SK-N-SH (cell line): ENCODE results near the gene EXOC5. TPM values are rescaled to one million over a fixed set of nuclear protein-coding genes. Genes with fewer than 3 reads are reported as not detected.

Source experiments
- CTCF ChIA-PET: fragments of 300-600, 350-600 bp; formaldehyde crosslinking; extraction: SDS; loops from one replicate; lab custom pipeline; 2021; lab: Yijun Ruan, JAX
- POLR2A ChIA-PET: fragments of 350-600 bp; sonication (Branson Sonifier 250); formaldehyde crosslinking; extraction: SDS; loops from one replicate; lab custom pipeline; 2020; ENCODE audit warnings: antibody characterized with exemption, inconsistent platforms; lab: Yijun Ruan, JAX
- DNase-seq: peaks from one replicate; pipeline ENCODE4 v3.0.0; 2012
- H2AFZ ChIP-seq: fragments of 200-600 bp; sonication (generic); 2 replicates; pipeline ENCODE4 v1.8.1; 2016; ENCODE audit warnings: antibody characterized with exemption, mild to moderate bottlenecking, low read depth
- H3F3A ChIP-seq: fragments of 200-600 bp; sonication (generic); replicated peaks from 2 replicates; pipeline ENCODE3; 2016; ENCODE audit warnings: antibody characterized with exemption, mild to moderate bottlenecking; ENCODE audit not compliant: insufficient read depth
- H3K27ac ChIP-seq, 2 experiments: fragments of 200-500 bp in 1 of 2; fragments of 200-600 bp in 1 of 2; sonication (Bioruptor generic) in 1 of 2; sonication (generic), shearing (Covaris generic) in 1 of 2; 2 replicates each; pipeline versions ENCODE4 v1.5.1 to v1.6.1; 2014 to 2016; ENCODE audit warnings: low read depth in 2 of 2, inconsistent platforms in 1 of 2, low read length in 1 of 2, mild to moderate bottlenecking in 1 of 2, mixed read lengths in 1 of 2
- H3K27me3 ChIP-seq: fragments of 200-600 bp; sonication (generic), shearing (Covaris generic); 2 replicates; pipeline ENCODE4 v1.6.1; 2016; ENCODE audit warnings: mixed run types; ENCODE audit not compliant: insufficient read depth
- H3K36me3 ChIP-seq, 2 experiments: fragments of 200-500 bp in 1 of 2; fragments of 200-600 bp in 1 of 2; sonication (Bioruptor generic) in 1 of 2; sonication (generic) in 1 of 2; replicated peaks in 1 of 2; 2 replicates each; pipeline versions ENCODE3 to v1.5.1; 2014 to 2016; ENCODE audit warnings: low read length in 1 of 2, mild to moderate bottlenecking in 1 of 2; ENCODE audit not compliant: insufficient read depth in 2 of 2, control insufficient read depth in 1 of 2
- H3K4me1 ChIP-seq, 2 experiments: fragments of 200-500 bp in 1 of 2; fragments of 200-600 bp in 1 of 2; sonication (Bioruptor generic) in 1 of 2; sonication (generic), shearing (Covaris generic) in 1 of 2; 2 replicates each; pipeline versions ENCODE4 v1.5.1 to v1.6.1; 2014 to 2016; ENCODE audit warnings: low read depth in 1 of 2, low read length in 1 of 2, mixed run types in 1 of 2; ENCODE audit not compliant: insufficient read depth in 2 of 2, control insufficient read depth in 1 of 2
- H3K4me2 ChIP-seq: fragments of 200-600 bp; sonication (generic), shearing (Covaris generic); 2 replicates; pipeline ENCODE4 v1.6.1; 2017; ENCODE audit warnings: mixed run types
- H3K4me3 ChIP-seq, 2 experiments: fragments of 200-500 bp in 1 of 2; fragments of 200-600 bp in 1 of 2; sonication (Bioruptor generic) in 1 of 2; sonication (generic), shearing (Covaris generic) in 1 of 2; 2 replicates each; pipeline versions ENCODE4 v1.5.1 to v1.8.1; 2014 to 2016; ENCODE audit warnings: low read depth in 2 of 2, inconsistent platforms in 1 of 2, low read length in 1 of 2, mild to moderate bottlenecking in 1 of 2, mixed read lengths in 1 of 2, moderate library complexity in 1 of 2
- H3K79me2 ChIP-seq: fragments of 200-600 bp; sonication (generic); 2 replicates; pipeline ENCODE4 v1.8.1; 2017; ENCODE audit warnings: mild to moderate bottlenecking; ENCODE audit not compliant: insufficient read depth
- H3K9ac ChIP-seq: fragments of 200-600 bp; sonication (generic); 2 replicates; pipeline ENCODE4 v1.6.1; 2017; ENCODE audit warnings: mixed run types
- H3K9me2 ChIP-seq: fragments of 200-600 bp; sonication (generic); 2 replicates; pipeline ENCODE4 v1.6.1; 2017; ENCODE audit warnings: mixed run types
- H3K9me3 ChIP-seq: fragments of 200-600 bp; sonication (generic); 2 replicates; pipeline ENCODE4 v1.6.1; 2017; ENCODE audit warnings: mixed run types, mild to moderate bottlenecking, moderate library complexity
- H4K20me1 ChIP-seq: fragments of 200-600 bp; sonication (generic); 2 replicates; pipeline ENCODE4 v1.6.1; 2017; ENCODE audit warnings: mild to moderate bottlenecking, mixed run types; ENCODE audit not compliant: insufficient read depth
- CHD2 ChIP-seq: fragments of 150-350 bp; IDR thresholded peaks from 2 replicates; pipeline ENCODE4 v1.6.1; 2018; ENCODE audit warnings: low read length; ENCODE audit not compliant: partially characterized antibody
- EP300 ChIP-seq, 2 experiments: IDR thresholded peaks; 2 replicates each; pipeline versions ENCODE4 v1.4.0 to v1.6.1; 2012; ENCODE audit warnings: borderline replicate concordance in 1 of 2, low read depth in 1 of 2, low read length in 1 of 2
- FOSL2 ChIP-seq: IDR thresholded peaks from 2 replicates; pipeline ENCODE4 v1.4.0; 2012; ENCODE audit warnings: low read depth, mild to moderate bottlenecking, moderate library complexity, borderline replicate concordance
- GABPA ChIP-seq: IDR thresholded peaks from 2 replicates; pipeline ENCODE4 v1.4.0; 2012; ENCODE audit warnings: low read depth, mild to moderate bottlenecking
- GATA2 ChIP-seq: sonication (generic); formaldehyde crosslinking; IDR thresholded peaks from 2 replicates; pipeline ENCODE4 v1.5.0; 2020; ENCODE audit warnings: mild to moderate bottlenecking, missing genetic modification reagents
- MAX ChIP-seq: IDR thresholded peaks from 2 replicates; pipeline ENCODE4 v1.4.0; 2012; ENCODE audit warnings: low read depth
- MEF2A ChIP-seq: IDR thresholded peaks from 2 replicates; pipeline ENCODE4 v1.4.0; 2012; ENCODE audit warnings: low read depth, borderline replicate concordance
- MXI1 ChIP-seq: IDR thresholded peaks from 2 replicates; pipeline ENCODE4 v1.6.1; 2012; ENCODE audit warnings: mild to moderate bottlenecking, low read depth, low read length, improper control_type of control experiment
- PBX3 ChIP-seq: IDR thresholded peaks from 2 replicates; pipeline ENCODE4; 2012
- SIN3A ChIP-seq: IDR thresholded peaks from 2 replicates; pipeline ENCODE4 v1.6.1; 2012; ENCODE audit warnings: low read depth, mild to moderate bottlenecking, low read length, moderate library complexity, borderline replicate concordance
- TAF1 ChIP-seq: IDR thresholded peaks from 2 replicates; pipeline ENCODE4 v1.6.1; 2012; ENCODE audit warnings: low read depth, mild to moderate bottlenecking, low read length, moderate library complexity, borderline replicate concordance
- YY1 ChIP-seq: IDR thresholded peaks from 2 replicates; pipeline ENCODE4 v1.4.0; 2012; ENCODE audit warnings: low read depth, mild to moderate bottlenecking
- ZBTB33 ChIP-seq: IDR thresholded peaks from 2 replicates; pipeline ENCODE4 v1.4.0; 2012; ENCODE audit warnings: low read depth, borderline replicate concordance
- WGBS: methylation state at CpG from one replicate; pipeline ENCODE4 v1.1.6; 2017; ENCODE audit warnings: low lambda C conversion rate; 5-methylcytosine and 5-hydroxymethylcytosine counted together
- polyA plus RNA-seq, 3 experiments: library from polyadenylated mRNA; depleted of rRNA; stranded (reverse); fragments of >200 nt; gene quantifications; 2 replicates each; pipeline ENCODE4 v1.2.3, GENCODE V29; 2012

The EXOC5 gene
- polyA plus RNA-seq, 1 of the 3 experiments (the other 2 are of a cell fraction), result 10.5 TPM

GRCh38 chr14:57275023-57275664 is 6.4 kb upstream of the EXOC5 start:
- H3K27ac ChIP-seq, result no peak overlapping the region
- no peak overlapping the region for H3K4me3 ChIP-seq
- peaks cover 59% of the 10 kb centered on the region for H3K79me2 ChIP-seq
- H3K4me2 ChIP-seq, result no peak overlapping the region
- CTCF ChIA-PET, result no interaction called here
- H3K27me3 ChIP-seq, result no peaks in the 10 kb centered on the region
- no peaks in the 10 kb centered on the region for H3K9me3 ChIP-seq
- peaks cover 42 to 45% of the 10 kb centered on the region in 2 experiments for H3K36me3 ChIP-seq
- POLR2A ChIA-PET, result no interaction called here
- no peaks in the 10 kb centered on the region for H3K9me2 ChIP-seq
- peaks cover 16% of the 10 kb centered on the region for H3F3A ChIP-seq
- H4K20me1 ChIP-seq, result no peaks in the 10 kb centered on the region
- DNase-seq, result no peak
- 91% methylated on average over 2 of the region's 2 CpGs for WGBS
- no peak overlapping the region for H2AFZ ChIP-seq
- no peak overlapping the region for H3K9ac ChIP-seq
- TF ChIP-seq CHD2, result no peak
- TF ChIP-seq TAF1, result no peak
- no peak for TF ChIP-seq MXI1
- TF ChIP-seq YY1, result no peak
- TF ChIP-seq PBX3, result no peak
- no peak for TF ChIP-seq GABPA
- TF ChIP-seq MAX, result no peak
- TF ChIP-seq ZBTB33, result no peak
- TF ChIP-seq GATA2 (CRISPR knock-in tag), result no peak
- TF ChIP-seq MEF2A, result no peak
- H3K4me1 ChIP-seq, result peaks cover 0 to 4% of the 10 kb centered on the region in 2 experiments; a peak in 2 of 4 replicates

- H3K27ac ChIP-seq, result no peak overlapping the region
- TF ChIP-seq PBX3 (no peak), YY1 (no peak), EP300 (IDR thresholded peaks at IDR 0.05; ENCODE audit: borderline replicate concordance in 1 of 2, low read depth in 1 of 2, low read length in 1 of 2) (no peak), SIN3A (no peak), FOSL2 (no peak), TAF1 (no peak)
- TF ChIP-seq, all 33 proteins: peak for 0
- POLR2A ChIA-PET, result no interaction called here
- H3K4me2 ChIP-seq, result no peak overlapping the region
- no peak for DNase-seq
- no peaks in the 10 kb centered on the region for H3K27me3 ChIP-seq
- no peak overlapping the region for H3K9ac ChIP-seq
- H3K9me2 ChIP-seq, result no peaks in the 10 kb centered on the region
- H3K4me1 ChIP-seq, result peaks cover 0 to 4% of the 10 kb centered on the region in 2 experiments; a peak in 2 of 4 replicates
- H2AFZ ChIP-seq, result no peak overlapping the region
- peaks cover 22% of the 10 kb centered on the region for H3F3A ChIP-seq
- no peaks in the 10 kb centered on the region for H4K20me1 ChIP-seq
- H3K9me3 ChIP-seq, result no peaks in the 10 kb centered on the region
- peaks cover 41 to 45% of the 10 kb centered on the region in 2 experiments for H3K36me3 ChIP-seq
- H3K4me3 ChIP-seq, result no peak overlapping the region
- peaks cover 65% of the 10 kb centered on the region for H3K79me2 ChIP-seq
- CTCF ChIA-PET, result interaction anchor here (1.9 kb wide), 1 partner anchor 11 kb away, joined by 4 read pairs; no protein-coding TSS in a partner anchor
- 64% methylated on average over 2 of the region's 2 CpGs for WGBS
These were observed 5.8 kb upstream of the EXOC5 start for GRCh38 chr14:57274551-57274950.
